ENCODE results near the gene ASTN2.

The ASTN2 gene

DNA sequence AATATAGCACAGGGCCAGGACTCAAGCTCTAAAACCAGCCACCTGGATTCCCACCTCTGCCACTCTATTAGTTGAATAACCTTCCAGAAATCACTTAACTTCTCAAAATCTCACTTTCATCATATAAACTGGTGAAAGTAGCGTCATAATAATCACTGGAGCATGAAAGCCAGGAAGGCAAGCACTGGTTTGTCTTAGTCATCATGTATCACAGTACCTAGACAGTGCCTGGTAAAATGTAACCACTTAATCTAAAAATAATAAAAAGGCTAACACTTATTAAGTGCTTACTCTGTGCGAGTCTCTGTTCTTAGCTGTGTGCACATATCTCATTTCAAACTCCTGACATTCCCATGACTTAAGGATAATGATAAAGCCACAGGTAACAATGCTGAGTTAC lies 109.4 kb downstream of the ASTN2 start:
- peaks cover 89% of the 10 kb centered on the region for H3K4me1 ChIP-seq (ENCODE audit: control insufficient read depth, low read length)

DNA sequence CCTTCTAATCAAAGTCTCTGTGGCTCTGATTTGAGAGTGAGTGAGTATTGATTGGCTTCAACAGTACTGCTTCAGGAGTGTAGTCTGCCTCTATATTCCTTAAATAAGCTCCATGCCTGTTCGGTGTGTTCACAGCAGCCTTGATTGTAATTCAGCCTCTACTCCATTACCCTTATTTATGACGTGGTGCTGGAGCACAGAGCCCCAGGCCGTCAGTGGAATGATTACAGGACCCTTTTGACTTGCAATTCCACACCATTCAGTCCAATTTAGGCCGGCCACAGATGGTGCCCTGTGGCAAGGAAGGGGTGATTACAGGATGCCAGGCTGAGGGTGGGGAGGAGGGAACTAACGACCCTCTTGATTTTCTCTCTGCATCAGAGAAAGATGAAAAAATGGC lies 110.3 kb downstream of the ASTN2 start:
- no peaks in the 10 kb centered on the region for H3K9me2 ChIP-seq (replicated peaks; ENCODE audit: control insufficient read depth, low read length)
- no peak for TF ChIP-seq EZH2phosphoT487 (IDR thresholded peaks at IDR 0.05; ENCODE audit: borderline replicate concordance, low read length)
- TF ChIP-seq, protein P1, sequence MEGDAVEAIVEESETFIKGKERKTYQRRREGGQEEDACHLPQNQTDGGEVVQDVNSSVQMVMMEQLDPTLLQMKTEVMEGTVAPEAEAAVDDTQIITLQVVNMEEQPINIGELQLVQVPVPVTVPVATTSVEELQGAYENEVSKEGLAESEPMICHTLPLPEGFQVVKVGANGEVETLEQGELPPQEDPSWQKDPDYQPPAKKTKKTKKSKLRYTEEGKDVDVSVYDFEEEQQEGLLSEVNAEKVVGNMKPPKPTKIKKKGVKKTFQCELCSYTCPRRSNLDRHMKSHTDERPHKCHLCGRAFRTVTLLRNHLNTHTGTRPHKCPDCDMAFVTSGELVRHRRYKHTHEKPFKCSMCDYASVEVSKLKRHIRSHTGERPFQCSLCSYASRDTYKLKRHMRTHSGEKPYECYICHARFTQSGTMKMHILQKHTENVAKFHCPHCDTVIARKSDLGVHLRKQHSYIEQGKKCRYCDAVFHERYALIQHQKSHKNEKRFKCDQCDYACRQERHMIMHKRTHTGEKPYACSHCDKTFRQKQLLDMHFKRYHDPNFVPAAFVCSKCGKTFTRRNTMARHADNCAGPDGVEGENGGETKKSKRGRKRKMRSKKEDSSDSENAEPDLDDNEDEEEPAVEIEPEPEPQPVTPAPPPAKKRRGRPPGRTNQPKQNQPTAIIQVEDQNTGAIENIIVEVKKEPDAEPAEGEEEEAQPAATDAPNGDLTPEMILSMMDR (IDR thresholded peaks at IDR 0.05; ENCODE audit: low read depth, low read length, poor library complexity, severe bottlenecking): no peak
- H3K36me3 ChIP-seq (ENCODE audit: control insufficient read depth, low read length): peaks cover 15% of the 10 kb centered on the region
- H3K79me2 ChIP-seq (ENCODE audit: control insufficient read depth, low read length): peaks cover 71% of the 10 kb centered on the region
- no peaks in the 10 kb centered on the region for H3K27me3 ChIP-seq (ENCODE audit: control insufficient read depth, low read length)
- peaks cover 13% of the 10 kb centered on the region for H3F3A ChIP-seq (ENCODE audit: control insufficient read depth, insufficient read depth)
- peaks cover 98% of the 10 kb centered on the region for H3K4me1 ChIP-seq (ENCODE audit: control insufficient read depth, low read length)
- H3K4me3 ChIP-seq (ENCODE audit: low read length): no peak overlapping the region
- no peaks in the 10 kb centered on the region for H4K20me1 ChIP-seq (ENCODE audit: control insufficient read depth, insufficient read depth, low read depth, low read length)
- no peak overlapping the region for H3K27ac ChIP-seq (ENCODE audit: low read depth, low read length)
- no peaks in the 10 kb centered on the region for H3K9me3 ChIP-seq (ENCODE audit: control insufficient read depth, insufficient read depth, low read length)
- no peak overlapping the region; the same call in 1 of the 2 replicates for H3K4me2 ChIP-seq (ENCODE audit: low read length)

More for the DNA sequence above, 109.4 kb downstream of the ASTN2 start:
- Histone ChIP-seq H3K36me3 (ENCODE audit: control insufficient read depth, low read length) (peaks cover 13% of the 10 kb centered on the region), H3K4me2 (ENCODE audit: low read length) (peak overlapping the region; percentile 50), H3F3A (ENCODE audit: control insufficient read depth, insufficient read depth) (peaks cover 7% of the 10 kb centered on the region; the same call in 1 of the 2 replicates), H3K9me2 (replicated peaks; ENCODE audit: control insufficient read depth, low read length) (no peaks in the 10 kb centered on the region), H3K9me3 (ENCODE audit: control insufficient read depth, insufficient read depth, low read length) (no peaks in the 10 kb centered on the region), H3K27me3 (ENCODE audit: control insufficient read depth, low read length) (no peaks in the 10 kb centered on the region), H3K4me3 (ENCODE audit: low read length) (no peak overlapping the region), H4K20me1 (ENCODE audit: control insufficient read depth, insufficient read depth, low read depth, low read length) (no peaks in the 10 kb centered on the region), H3K79me2 (ENCODE audit: control insufficient read depth, low read length) (peaks cover 64% of the 10 kb centered on the region), H3K27ac (ENCODE audit: low read depth, low read length) (no peak overlapping the region)
- TF ChIP-seq, protein P1 (IDR thresholded peaks at IDR 0.05; ENCODE audit: low read depth, low read length, poor library complexity, severe bottlenecking): no peak
- TF ChIP-seq EZH2phosphoT487 (IDR thresholded peaks at IDR 0.05; ENCODE audit: borderline replicate concordance, low read length): no peak

DNA sequence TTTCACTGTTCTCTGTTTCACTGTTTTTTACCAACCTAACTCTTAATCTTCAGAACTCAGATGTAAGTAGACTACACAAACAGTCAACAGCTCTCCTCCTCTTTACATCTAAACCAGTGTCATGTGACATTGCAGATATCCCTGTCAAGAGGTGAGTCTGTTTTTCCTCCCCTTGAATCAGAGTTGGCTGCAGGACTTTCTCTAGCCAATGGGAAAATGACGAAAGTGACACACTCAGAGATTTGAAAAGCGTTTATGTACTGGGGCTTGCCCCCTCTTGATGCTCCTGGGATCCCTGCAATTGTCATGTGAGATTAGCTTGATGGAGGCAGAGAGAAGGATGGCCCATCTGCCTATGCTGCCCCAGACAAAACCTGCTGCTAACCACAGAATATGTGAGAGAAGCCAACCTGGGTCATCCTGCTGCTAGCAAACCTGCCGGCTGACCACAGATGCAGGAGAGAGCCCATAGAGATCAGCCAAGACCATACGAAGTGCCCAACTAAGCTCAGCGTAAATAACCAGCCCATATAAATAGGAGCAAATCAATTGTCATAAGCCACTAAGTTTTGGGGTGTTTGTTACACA lies 111.1 kb downstream of the ASTN2 start:
- no peak overlapping the region for H3K27ac ChIP-seq (ENCODE audit: low read depth, low read length)
- H3F3A ChIP-seq (ENCODE audit: control insufficient read depth, insufficient read depth): peaks cover 21% of the 10 kb centered on the region
- peaks cover 73% of the 10 kb centered on the region for H3K79me2 ChIP-seq (ENCODE audit: control insufficient read depth, low read length)
- H3K36me3 ChIP-seq (ENCODE audit: control insufficient read depth, low read length): peaks cover 15% of the 10 kb centered on the region
- H3K9me2 ChIP-seq (replicated peaks; ENCODE audit: control insufficient read depth, low read length): no peaks in the 10 kb centered on the region
- no peak overlapping the region for H3K4me2 ChIP-seq (ENCODE audit: low read length)
- peaks cover 100% of the 10 kb centered on the region for H3K4me1 ChIP-seq (ENCODE audit: control insufficient read depth, low read length)
- no peak for TF ChIP-seq EZH2phosphoT487 (IDR thresholded peaks at IDR 0.05; ENCODE audit: borderline replicate concordance, low read length)
- H3K9me3 ChIP-seq (ENCODE audit: control insufficient read depth, insufficient read depth, low read length): no peaks in the 10 kb centered on the region
- no peak overlapping the region for H3K4me3 ChIP-seq (ENCODE audit: low read length)
- H3K27me3 ChIP-seq (ENCODE audit: control insufficient read depth, low read length): no peaks in the 10 kb centered on the region
- H4K20me1 ChIP-seq (ENCODE audit: control insufficient read depth, insufficient read depth, low read depth, low read length): no peaks in the 10 kb centered on the region

DNA sequence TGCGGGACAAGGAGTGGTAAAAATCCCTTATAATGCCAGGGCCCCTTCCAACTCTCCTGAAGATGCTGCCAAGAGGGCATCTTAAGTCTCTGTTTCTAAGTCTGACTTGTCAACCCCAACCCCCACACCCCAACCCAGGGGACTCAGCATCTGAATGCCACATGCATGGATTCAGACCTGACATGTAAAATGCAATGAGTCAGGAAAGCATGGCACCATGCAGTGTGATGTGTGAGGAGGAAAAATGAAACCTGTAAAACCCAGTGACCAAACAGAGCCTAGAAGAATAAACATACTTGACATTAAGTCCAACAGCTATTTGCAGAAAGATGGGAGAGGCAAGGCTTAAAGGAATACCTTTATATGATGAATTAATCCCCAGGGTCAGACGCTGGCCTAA lies 112.4 kb downstream of the ASTN2 start:
- Histone ChIP-seq H3K79me2 (ENCODE audit: control insufficient read depth, low read length) (peaks cover 68% of the 10 kb centered on the region), H3K4me2 (ENCODE audit: low read length) (peak overlapping the region; percentile 79), H3K27ac (ENCODE audit: low read depth, low read length) (no peak overlapping the region), H3F3A (ENCODE audit: control insufficient read depth, insufficient read depth) (peaks cover 26% of the 10 kb centered on the region), H3K4me1 (ENCODE audit: control insufficient read depth, low read length) (peaks cover 97% of the 10 kb centered on the region), H3K9me3 (ENCODE audit: control insufficient read depth, insufficient read depth, low read length) (no peaks in the 10 kb centered on the region), H4K20me1 (ENCODE audit: control insufficient read depth, insufficient read depth, low read depth, low read length) (no peaks in the 10 kb centered on the region), H3K36me3 (ENCODE audit: control insufficient read depth, low read length) (peaks cover 18% of the 10 kb centered on the region), H3K9me2 (replicated peaks; ENCODE audit: control insufficient read depth, low read length) (no peaks in the 10 kb centered on the region), H3K4me3 (ENCODE audit: low read length) (no peak overlapping the region), H3K27me3 (ENCODE audit: control insufficient read depth, low read length) (no peaks in the 10 kb centered on the region)
- TF ChIP-seq EZH2phosphoT487 (IDR thresholded peaks at IDR 0.05; ENCODE audit: borderline replicate concordance, low read length): no peak
- TF ChIP-seq, protein P1 (IDR thresholded peaks at IDR 0.05; ENCODE audit: low read depth, low read length, poor library complexity, severe bottlenecking): no peak

Data from DOHH2 (cell line).